Panc1 (cell line): ENCODE data around the gene ELK4. TPM values are rescaled to one million over a fixed set of nuclear protein-coding genes. Genes with fewer than 3 reads are reported as not detected.
A peak's percentile ranks its signal among the peaks of the same experiment; 100 is the strongest.

Experiments
- ATAC-seq: fragments of 200-7000 bp; cut with Tn5 transposase; 2 replicates; pipeline ENCODE4 v1.9.1; 2020; ENCODE audit warnings: mild to moderate bottlenecking, moderate library complexity
- BruUV-seq: library from RNA; stranded (reverse); fragments of 400-500 nt; replicated peaks from 2 replicates; lab custom pipeline; 2021; lab: Mats Ljungman, UMichigan
- CTCF ChIA-PET: fragments of 300-600 bp; sonication (Branson Sonifier 250); formaldehyde crosslinking; loops from one replicate; lab custom pipeline; 2022; ENCODE audit warnings: antibody characterized with exemption; lab: Charles Lee
- POLR2A ChIA-PET: fragments of 300-600 bp; sonication (Branson Sonifier 250); formaldehyde crosslinking; loops from one replicate; lab custom pipeline; 2022; ENCODE audit warnings: antibody characterized with exemption; lab: Charles Lee
- DNase-seq: peaks from one replicate; pipeline ENCODE4 v3.0.0-alpha.2; 2010; ENCODE audit warnings: low read depth, low spot score
- H3K27ac ChIP-seq: 2 replicates; pipeline ENCODE4 v1.5.1; 2011; ENCODE audit warnings: mild to moderate bottlenecking, low read length, inconsistent platforms
- H3K27me3 ChIP-seq: fragments of 200-500 bp; sonication (Bioruptor generic); 2 replicates; pipeline ENCODE4 v1.6.0; 2014; ENCODE audit warnings: low read length, inconsistent platforms; ENCODE audit not compliant: control insufficient read depth, insufficient read depth
- H3K36me3 ChIP-seq: fragments of 200-500 bp; sonication (Bioruptor generic); 2 replicates; pipeline ENCODE4 v1.5.1; 2014; ENCODE audit warnings: inconsistent platforms, mild to moderate bottlenecking, low read length, moderate library complexity; ENCODE audit not compliant: control insufficient read depth, insufficient read depth
- H3K4me1 ChIP-seq: 2 replicates; pipeline ENCODE4 v1.5.1; 2011; ENCODE audit warnings: inconsistent platforms, mild to moderate bottlenecking, low read length, moderate library complexity; ENCODE audit not compliant: control insufficient read depth, insufficient read depth
- H3K4me3 ChIP-seq, 2 experiments: 2 replicates each; pipeline ENCODE4 v1.5.1; 2011 to 2012; ENCODE audit warnings: low read depth in 2 of 2, low read length in 2 of 2, mild to moderate bottlenecking in 2 of 2, inconsistent platforms in 1 of 2, moderate library complexity in 1 of 2
- H3K9me3 ChIP-seq: fragments of 200-500 bp; sonication (Bioruptor generic); 2 replicates; pipeline ENCODE4 v1.5.1; 2014; ENCODE audit warnings: low read depth, mild to moderate bottlenecking, inconsistent platforms, low read length, moderate library complexity; ENCODE audit not compliant: control insufficient read depth, insufficient read depth
- POLR2AphosphoS5 ChIP-seq: IDR thresholded peaks from 2 replicates; pipeline ENCODE4 v1.6.1; 2012; ENCODE audit warnings: mild to moderate bottlenecking, low read depth, low read length, moderate library complexity
- SIN3A ChIP-seq: IDR thresholded peaks from 2 replicates; pipeline ENCODE4 v1.6.1; 2012; ENCODE audit warnings: low read depth, mild to moderate bottlenecking, low read length, moderate library complexity, borderline replicate concordance; ENCODE audit not compliant: insufficient read depth
- TCF7L2 ChIP-seq: IDR thresholded peaks from 2 replicates; pipeline ENCODE4 v1.6.1; 2011; ENCODE audit warnings: mild to moderate bottlenecking, low read depth, low read length, inconsistent platforms
- in situ Hi-C: cut with HindIII; loops from 2 replicates; pipeline ENCODE4 v1.10.0; 2016; ENCODE audit warnings: low sequenced_read_pairs, low pct_unique_long_range_greater_than_20kb
- intact Hi-C: fragments of 100-400 bp; cut with micrococcal nuclease; formaldehyde crosslinking; loops from one replicate; pipeline ENCODE4 v1.10.0; 2022; ENCODE audit not compliant: unreplicated experiment
- total RNA-seq: library from RNA; stranded (reverse); gene quantifications from one replicate; pipeline ENCODE4 v1.2.1, GENCODE V29; 2021; ENCODE audit not compliant: unreplicated experiment
- TF ChIP-seq, protein P1 (sequence below): fragments of 450-650 bp; IDR thresholded peaks from 2 replicates; pipeline ENCODE4 v1.5.1; 2017; ENCODE audit warnings: mild to moderate bottlenecking
- TF ChIP-seq, protein P2 (sequence below), 2 experiments: IDR thresholded peaks; 2 replicates each; pipeline ENCODE4 v1.6.1; 2011 to 2012; ENCODE audit warnings: low read depth in 2 of 2, control low read depth in 1 of 2, low read length in 1 of 2, mild to moderate bottlenecking in 1 of 2, moderate library complexity in 1 of 2; ENCODE audit not compliant: insufficient read depth in 1 of 2

ELK4 gene
- total RNA-seq, 1 experiment from 2014 or later: 54.6 TPM

GRCh38 chr1:205675247-205675646, 43.4 kb upstream of the ELK4 start:
- intact Hi-C loops (no loop called here), in situ Hi-C loops (no loop called here)
- ChIA-PET POLR2A (no interaction called here), CTCF (interaction anchor here (0.6 kb wide), 1 partner anchor 37 kb away, joined by 3 read pairs; no protein-coding TSS in a partner anchor)
- TF ChIP-seq, protein P1, sequence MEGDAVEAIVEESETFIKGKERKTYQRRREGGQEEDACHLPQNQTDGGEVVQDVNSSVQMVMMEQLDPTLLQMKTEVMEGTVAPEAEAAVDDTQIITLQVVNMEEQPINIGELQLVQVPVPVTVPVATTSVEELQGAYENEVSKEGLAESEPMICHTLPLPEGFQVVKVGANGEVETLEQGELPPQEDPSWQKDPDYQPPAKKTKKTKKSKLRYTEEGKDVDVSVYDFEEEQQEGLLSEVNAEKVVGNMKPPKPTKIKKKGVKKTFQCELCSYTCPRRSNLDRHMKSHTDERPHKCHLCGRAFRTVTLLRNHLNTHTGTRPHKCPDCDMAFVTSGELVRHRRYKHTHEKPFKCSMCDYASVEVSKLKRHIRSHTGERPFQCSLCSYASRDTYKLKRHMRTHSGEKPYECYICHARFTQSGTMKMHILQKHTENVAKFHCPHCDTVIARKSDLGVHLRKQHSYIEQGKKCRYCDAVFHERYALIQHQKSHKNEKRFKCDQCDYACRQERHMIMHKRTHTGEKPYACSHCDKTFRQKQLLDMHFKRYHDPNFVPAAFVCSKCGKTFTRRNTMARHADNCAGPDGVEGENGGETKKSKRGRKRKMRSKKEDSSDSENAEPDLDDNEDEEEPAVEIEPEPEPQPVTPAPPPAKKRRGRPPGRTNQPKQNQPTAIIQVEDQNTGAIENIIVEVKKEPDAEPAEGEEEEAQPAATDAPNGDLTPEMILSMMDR: no peak
- TF ChIP-seq, protein P2, sequence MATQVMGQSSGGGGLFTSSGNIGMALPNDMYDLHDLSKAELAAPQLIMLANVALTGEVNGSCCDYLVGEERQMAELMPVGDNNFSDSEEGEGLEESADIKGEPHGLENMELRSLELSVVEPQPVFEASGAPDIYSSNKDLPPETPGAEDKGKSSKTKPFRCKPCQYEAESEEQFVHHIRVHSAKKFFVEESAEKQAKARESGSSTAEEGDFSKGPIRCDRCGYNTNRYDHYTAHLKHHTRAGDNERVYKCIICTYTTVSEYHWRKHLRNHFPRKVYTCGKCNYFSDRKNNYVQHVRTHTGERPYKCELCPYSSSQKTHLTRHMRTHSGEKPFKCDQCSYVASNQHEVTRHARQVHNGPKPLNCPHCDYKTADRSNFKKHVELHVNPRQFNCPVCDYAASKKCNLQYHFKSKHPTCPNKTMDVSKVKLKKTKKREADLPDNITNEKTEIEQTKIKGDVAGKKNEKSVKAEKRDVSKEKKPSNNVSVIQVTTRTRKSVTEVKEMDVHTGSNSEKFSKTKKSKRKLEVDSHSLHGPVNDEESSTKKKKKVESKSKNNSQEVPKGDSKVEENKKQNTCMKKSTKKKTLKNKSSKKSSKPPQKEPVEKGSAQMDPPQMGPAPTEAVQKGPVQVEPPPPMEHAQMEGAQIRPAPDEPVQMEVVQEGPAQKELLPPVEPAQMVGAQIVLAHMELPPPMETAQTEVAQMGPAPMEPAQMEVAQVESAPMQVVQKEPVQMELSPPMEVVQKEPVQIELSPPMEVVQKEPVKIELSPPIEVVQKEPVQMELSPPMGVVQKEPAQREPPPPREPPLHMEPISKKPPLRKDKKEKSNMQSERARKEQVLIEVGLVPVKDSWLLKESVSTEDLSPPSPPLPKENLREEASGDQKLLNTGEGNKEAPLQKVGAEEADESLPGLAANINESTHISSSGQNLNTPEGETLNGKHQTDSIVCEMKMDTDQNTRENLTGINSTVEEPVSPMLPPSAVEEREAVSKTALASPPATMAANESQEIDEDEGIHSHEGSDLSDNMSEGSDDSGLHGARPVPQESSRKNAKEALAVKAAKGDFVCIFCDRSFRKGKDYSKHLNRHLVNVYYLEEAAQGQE (IDR thresholded peaks at IDR 0.05; ENCODE audit: insufficient read depth in 1 of 2, low read depth in 2 of 2, low read length in 1 of 2): no peak
- no peak for TF ChIP-seq POLR2AphosphoS5
- no TSS peak for BruUV-seq
- DNase-seq (no peak), ATAC-seq (no peak)
- Histone ChIP-seq H3K36me3 (no peaks in the 10 kb centered on the region), H3K27ac (no peak overlapping the region), H3K4me3 (no peak overlapping the region), H3K27me3 (no peaks in the 10 kb centered on the region), H3K9me3 (no peaks in the 10 kb centered on the region), H3K4me1 (peaks cover 33% of the 10 kb centered on the region)

- H3K27ac ChIP-seq: peak overlapping the region; percentile 44
- TF ChIP-seq TCF7L2 (no peak), POLR2AphosphoS5 (no peak), SIN3A (no peak)
- TF ChIP-seq, protein P2 (IDR thresholded peaks at IDR 0.05; ENCODE audit: insufficient read depth in 1 of 2, low read depth in 2 of 2, low read length in 1 of 2): no peak
- TF ChIP-seq, protein P1: no peak
- H3K4me1 ChIP-seq: peaks cover 34% of the 10 kb centered on the region
- H3K9me3 ChIP-seq: no peaks in the 10 kb centered on the region
- intact Hi-C loops: loop anchor here (5.0 kb wide), 1 partner anchor 39 kb away; no protein-coding TSS in a partner anchor
- DNase-seq (no peak), ATAC-seq (no peak)
- POLR2A ChIA-PET: interaction anchor here (0.6 kb wide), 1 partner anchor 25 kb away, joined by 3 read pairs; no protein-coding TSS in a partner anchor
- in situ Hi-C loops: no loop called here
- BruUV-seq: no TSS peak
- no peaks in the 10 kb centered on the region for H3K36me3 ChIP-seq
- no peaks in the 10 kb centered on the region for H3K27me3 ChIP-seq
- no peak overlapping the region for H3K4me3 ChIP-seq
- CTCF ChIA-PET: interaction anchor here (0.6 to 1.1 kb wide), 6 partner anchors 14 to 305 kb away, joined by 3 to 6 read pairs (median 3); partner anchors contain the start of gene RAB29
These were observed 41.2 kb upstream of the ELK4 start for GRCh38 chr1:205672970-205673369.
